HepG2 (cell line): Measurements from ENCODE around the gene ORC1. TPM values are rescaled to one million over a fixed set of nuclear protein-coding genes. Genes with fewer than 3 reads are reported as not detected.

Experiments used
- ELF3 ChIP-seq: IDR thresholded peaks from 2 replicates; pipeline ENCODE4 v1.6.1; 2016; ENCODE audit warnings: missing genetic modification reagents, missing compliant biosample characterization
- GZF1 ChIP-seq: sonication (generic); formaldehyde crosslinking; IDR thresholded peaks from 2 replicates; pipeline ENCODE4 v1.5.1; 2020; ENCODE audit warnings: mild to moderate bottlenecking, missing genetic modification reagents
- ISL2 ChIP-seq: sonication (generic); formaldehyde crosslinking; IDR thresholded peaks from 2 replicates; pipeline ENCODE4 v1.5.0; 2020; ENCODE audit warnings: missing genetic modification reagents
- NCOA2 ChIP-seq: sonication (generic); formaldehyde crosslinking; IDR thresholded peaks from 2 replicates; pipeline ENCODE4 v1.8.0; 2022; ENCODE audit warnings: inconsistent platforms
- NFKB2 ChIP-seq: sonication (generic); formaldehyde crosslinking; IDR thresholded peaks from 2 replicates; pipeline ENCODE4 v1.4.0; 2020; ENCODE audit warnings: missing genetic modification reagents, borderline replicate concordance
- POLR2AphosphoS2 ChIP-seq: IDR thresholded peaks from 2 replicates; pipeline ENCODE4 v1.6.1; 2011; ENCODE audit warnings: low read depth, low read length, improper control_type of control experiment
- SMAD3 ChIP-seq: sonication (generic); formaldehyde crosslinking; IDR thresholded peaks from 2 replicates; pipeline ENCODE4 v1.4.0; 2020; ENCODE audit warnings: missing genetic modification reagents
- STAG1 ChIP-seq: sonication (generic); formaldehyde crosslinking; IDR thresholded peaks from 2 replicates; pipeline ENCODE4 v1.4.0; 2020; ENCODE audit warnings: missing genetic modification reagents
- STAT6 ChIP-seq: sonication (generic); formaldehyde crosslinking; IDR thresholded peaks from 2 replicates; pipeline ENCODE4 v1.4.0; 2020; ENCODE audit warnings: missing genetic modification reagents, mild to moderate bottlenecking, borderline replicate concordance
- TEAD2 ChIP-seq: sonication (generic); formaldehyde crosslinking; IDR thresholded peaks from 2 replicates; pipeline ENCODE4 v1.9.0; 2021; ENCODE audit warnings: missing genetic modification reagents
- TSC22D2 ChIP-seq: sonication (generic); formaldehyde crosslinking; IDR thresholded peaks from 2 replicates; pipeline ENCODE4 v1.5.1; 2020; ENCODE audit warnings: missing genetic modification reagents, mild to moderate bottlenecking, borderline replicate concordance
- ZEB1 ChIP-seq: IDR thresholded peaks from 2 replicates; pipeline ENCODE4 v1.6.1; 2012; ENCODE audit warnings: mild to moderate bottlenecking, low read depth, inconsistent platforms; ENCODE audit not compliant: insufficient replicate concordance
- ZFP1 ChIP-seq: IDR thresholded peaks from 2 replicates; pipeline ENCODE4 v1.6.1; 2016
- ZFY ChIP-seq: sonication (generic); formaldehyde crosslinking; IDR thresholded peaks from 2 replicates; pipeline ENCODE4 v1.4.0; 2020; ENCODE audit warnings: missing genetic modification reagents
- ZNF260 ChIP-seq: sonication (generic); formaldehyde crosslinking; IDR thresholded peaks from 2 replicates; pipeline ENCODE4 v1.4.0; 2020; ENCODE audit warnings: missing genetic modification reagents, low read depth, mild to moderate bottlenecking, borderline replicate concordance
- ZNF337 ChIP-seq: sonication (generic); formaldehyde crosslinking; IDR thresholded peaks from 2 replicates; pipeline ENCODE4 v1.5.1; 2020; ENCODE audit warnings: missing genetic modification reagents, low read depth, mild to moderate bottlenecking, borderline replicate concordance
- ZNF564 ChIP-seq: sonication (generic); formaldehyde crosslinking; IDR thresholded peaks from 2 replicates; pipeline ENCODE4 v1.8.1; 2023; ENCODE audit warnings: mild to moderate bottlenecking, missing genetic modification reagents
- ZNF713 ChIP-seq: sonication (generic); formaldehyde crosslinking; IDR thresholded peaks from 2 replicates; pipeline ENCODE4 v1.4.0; 2020; ENCODE audit warnings: mild to moderate bottlenecking, missing genetic modification reagents
- ZNF891 ChIP-seq: sonication (generic); formaldehyde crosslinking; IDR thresholded peaks from 2 replicates; pipeline ENCODE4 v1.5.0; 2020; ENCODE audit warnings: mild to moderate bottlenecking, missing genetic modification reagents
- polyA plus RNA-seq, 8 experiments: library from polyadenylated mRNA; depleted of rRNA in 3 of 8; stranded (reverse) in 7 of 8; unstranded in 1 of 8; fragments of >200 nt; fragmentation: Illumina TruSeq in 4 of 8; extraction: Trizol in 4 of 8; gene quantifications; 2 replicates each; pipeline versions ENCODE4 v1.2.1 to v1.2.3, GENCODE V29; 2011 to 2016; ENCODE audit warnings: low read depth in 4 of 8, missing spikeins in 1 of 8, mixed read lengths in 1 of 8; ENCODE audit not compliant: insufficient read depth in 1 of 8
- total RNA-seq, 5 experiments: library from RNA; depleted of rRNA; stranded (reverse); fragments of >200 nt; fragmentation: Illumina TruSeq; extraction: Trizol; gene quantifications; 2 replicates each; pipeline ENCODE4 v1.2.3, GENCODE V29; 2016; ENCODE audit warnings: low read depth in 1 of 5
- TF ChIP-seq, protein P1 (sequence below): sonication (generic); formaldehyde crosslinking; IDR thresholded peaks from 2 replicates; pipeline ENCODE4 v1.5.1; 2020; ENCODE audit warnings: missing genetic modification reagents, mild to moderate bottlenecking, borderline replicate concordance
- TF ChIP-seq, protein P2 (sequence below): IDR thresholded peaks from 2 replicates; pipeline ENCODE4 v1.6.1; 2016; ENCODE audit warnings: low read depth

ORC1 gene
- total and polyA plus RNA-seq, 2 of the 13 experiments (the other 11 are each of a cell fraction or from before 2014, with no cell fraction given): 7.0 to 23.5 TPM

DNA sequence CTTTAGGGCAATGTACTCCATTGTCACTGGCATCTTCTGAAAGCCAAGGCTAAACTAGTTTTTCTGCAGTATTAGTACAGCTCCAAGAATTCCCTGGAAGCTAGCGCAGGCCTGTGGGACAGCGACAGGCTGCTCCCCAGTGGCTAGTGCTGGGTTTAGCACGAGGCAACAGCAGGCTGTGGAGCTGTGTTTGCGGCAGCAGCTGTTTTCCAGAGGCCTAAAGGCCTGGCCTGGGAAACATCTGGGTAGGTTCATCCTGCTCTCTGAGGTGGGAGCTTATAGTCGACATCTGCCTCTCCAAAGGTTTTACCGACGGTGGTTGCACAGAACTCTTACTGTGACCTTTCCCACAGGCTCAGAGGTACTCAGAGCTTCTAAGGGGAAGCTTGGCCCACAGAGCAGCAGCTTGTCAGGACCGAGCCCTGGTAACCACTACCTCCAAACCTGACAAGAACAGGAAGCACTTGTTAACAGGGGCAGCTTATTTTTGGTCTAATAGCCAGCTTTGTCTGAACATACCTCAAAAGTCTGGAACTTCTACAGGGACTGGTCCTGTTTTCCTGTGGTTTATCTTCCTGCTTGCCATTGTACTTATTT is 55.4 kb downstream of the ORC1 start (continued):
- TF ChIP-seq, protein P1, sequence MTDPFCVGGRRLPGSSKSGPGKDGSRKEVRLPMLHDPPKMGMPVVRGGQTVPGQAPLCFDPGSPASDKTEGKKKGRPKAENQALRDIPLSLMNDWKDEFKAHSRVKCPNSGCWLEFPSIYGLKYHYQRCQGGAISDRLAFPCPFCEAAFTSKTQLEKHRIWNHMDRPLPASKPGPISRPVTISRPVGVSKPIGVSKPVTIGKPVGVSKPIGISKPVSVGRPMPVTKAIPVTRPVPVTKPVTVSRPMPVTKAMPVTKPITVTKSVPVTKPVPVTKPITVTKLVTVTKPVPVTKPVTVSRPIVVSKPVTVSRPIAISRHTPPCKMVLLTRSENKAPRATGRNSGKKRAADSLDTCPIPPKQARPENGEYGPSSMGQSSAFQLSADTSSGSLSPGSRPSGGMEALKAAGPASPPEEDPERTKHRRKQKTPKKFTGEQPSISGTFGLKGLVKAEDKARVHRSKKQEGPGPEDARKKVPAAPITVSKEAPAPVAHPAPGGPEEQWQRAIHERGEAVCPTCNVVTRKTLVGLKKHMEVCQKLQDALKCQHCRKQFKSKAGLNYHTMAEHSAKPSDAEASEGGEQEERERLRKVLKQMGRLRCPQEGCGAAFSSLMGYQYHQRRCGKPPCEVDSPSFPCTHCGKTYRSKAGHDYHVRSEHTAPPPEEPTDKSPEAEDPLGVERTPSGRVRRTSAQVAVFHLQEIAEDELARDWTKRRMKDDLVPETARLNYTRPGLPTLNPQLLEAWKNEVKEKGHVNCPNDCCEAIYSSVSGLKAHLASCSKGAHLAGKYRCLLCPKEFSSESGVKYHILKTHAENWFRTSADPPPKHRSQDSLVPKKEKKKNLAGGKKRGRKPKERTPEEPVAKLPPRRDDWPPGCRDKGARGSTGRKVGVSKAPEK: no peak
- no peak for TF ChIP-seq ELF3 (CRISPR knock-in tag)
- TF ChIP-seq ZEB1: no peak
- no peak for TF ChIP-seq SMAD3 (CRISPR knock-in tag)
- no peak for TF ChIP-seq POLR2AphosphoS2
- TF ChIP-seq GZF1: no peak
- no peak for TF ChIP-seq ZNF713 (CRISPR knock-in tag)
- TF ChIP-seq NCOA2 (CRISPR knock-in tag): no peak
- TF ChIP-seq ZNF891 (CRISPR knock-in tag): no peak
- no peak for TF ChIP-seq NFKB2
- TF ChIP-seq ZNF260 (CRISPR knock-in tag): no peak
- no peak for TF ChIP-seq ZFP1 (CRISPR knock-in tag)
- TF ChIP-seq TEAD2 (CRISPR knock-in tag): no peak
- TF ChIP-seq, protein P2, sequence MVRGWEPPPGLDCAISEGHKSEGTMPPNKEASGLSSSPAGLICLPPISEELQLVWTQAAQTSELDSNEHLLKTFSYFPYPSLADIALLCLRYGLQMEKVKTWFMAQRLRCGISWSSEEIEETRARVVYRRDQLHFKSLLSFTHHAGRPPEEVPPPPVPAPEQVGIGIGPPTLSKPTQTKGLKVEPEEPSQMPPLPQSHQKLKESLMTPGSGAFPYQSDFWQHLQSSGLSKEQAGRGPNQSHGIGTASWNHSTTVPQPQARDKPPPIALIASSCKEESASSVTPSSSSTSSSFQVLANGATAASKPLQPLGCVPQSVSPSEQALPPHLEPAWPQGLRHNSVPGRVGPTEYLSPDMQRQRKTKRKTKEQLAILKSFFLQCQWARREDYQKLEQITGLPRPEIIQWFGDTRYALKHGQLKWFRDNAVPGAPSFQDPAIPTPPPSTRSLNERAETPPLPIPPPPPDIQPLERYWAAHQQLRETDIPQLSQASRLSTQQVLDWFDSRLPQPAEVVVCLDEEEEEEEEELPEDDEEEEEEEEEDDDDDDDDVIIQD: no peak
- peak; percentile 29; the same call in 1 of the 2 replicates for TF ChIP-seq ZFY (CRISPR knock-in tag)
- no peak for TF ChIP-seq TSC22D2 (CRISPR knock-in tag)
- TF ChIP-seq STAT6 (CRISPR knock-in tag): no peak
- TF ChIP-seq ZNF337 (CRISPR knock-in tag): no peak
- TF ChIP-seq ZNF564 (CRISPR knock-in tag): no peak
- TF ChIP-seq ISL2 (CRISPR knock-in tag): no peak
- TF ChIP-seq STAG1: peak; percentile 85
